Measurements from ENCODE around the gene TAF7.

- TF ChIP-seq CTCF (IDR thresholded peaks at IDR 0.05; ENCODE audit: insufficient read depth, low read length) (no peak), POLR2AphosphoS5 (IDR thresholded peaks at IDR 0.05; ENCODE audit: low read depth) (no peak)
Measured at GRCh38 chr5:141366016-141366896, 45.7 kb upstream of the TAF7 start.

All from HL-60 (cell line).